GM18870 (cell line): Measurements from ENCODE around the gene NPY1R.

Experiments
- ATAC-seq: cut with Tn5 transposase; IDR thresholded peaks from one replicate; pipeline ENCODE4 v1.9.1; 2021; ENCODE audit warnings: moderate library complexity; ENCODE audit not compliant: unreplicated experiment

Gene NPY1R

DNA sequence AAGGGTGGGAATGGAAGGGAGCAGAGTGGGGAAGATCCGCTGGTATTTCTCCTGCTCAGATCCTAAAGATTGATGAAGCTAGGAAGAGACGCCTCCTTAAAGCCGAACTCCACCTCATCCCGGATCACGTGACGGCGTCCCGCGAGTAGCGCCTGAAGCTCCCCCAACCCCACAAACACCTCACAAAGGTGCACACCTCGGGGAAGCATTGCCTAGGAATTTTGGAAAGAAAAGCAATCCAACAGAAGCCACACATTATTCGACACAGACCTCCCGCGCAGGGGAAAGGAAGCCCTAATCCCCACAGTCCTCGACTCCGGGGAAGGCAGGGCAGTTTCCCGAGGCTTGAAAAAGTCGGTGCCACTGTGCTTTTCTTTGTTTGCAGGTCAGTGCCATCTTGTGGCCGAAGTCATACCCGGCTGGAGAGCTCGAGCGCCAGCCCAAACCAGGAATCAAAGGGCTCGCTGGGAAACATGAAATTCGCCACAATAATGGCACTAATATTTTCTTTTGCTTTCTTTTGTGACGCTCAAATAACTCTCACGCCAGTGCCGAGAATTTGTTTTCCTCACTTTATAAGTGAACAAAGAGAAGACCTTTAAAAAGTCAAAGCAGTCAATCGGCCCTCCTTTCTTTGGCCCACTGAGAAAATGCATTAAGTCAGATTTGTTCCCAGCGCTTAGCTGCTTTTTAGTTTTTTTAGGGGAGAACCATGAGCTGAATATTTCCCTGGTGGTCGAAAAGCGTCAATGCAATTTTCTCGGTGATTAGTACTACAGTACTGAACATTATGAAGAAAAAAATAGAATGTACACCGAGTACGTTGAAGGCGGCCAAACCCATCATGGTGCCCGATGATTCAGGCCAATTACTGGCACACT, at the start of gene NPY1R:
NPY1R (minus strand) TSS at position 71 of the 881 bp plus-strand sequence. CDS start 6,042 bp downstream, outside the sequence.
- peak; percentile 79 for ATAC-seq

DNA sequence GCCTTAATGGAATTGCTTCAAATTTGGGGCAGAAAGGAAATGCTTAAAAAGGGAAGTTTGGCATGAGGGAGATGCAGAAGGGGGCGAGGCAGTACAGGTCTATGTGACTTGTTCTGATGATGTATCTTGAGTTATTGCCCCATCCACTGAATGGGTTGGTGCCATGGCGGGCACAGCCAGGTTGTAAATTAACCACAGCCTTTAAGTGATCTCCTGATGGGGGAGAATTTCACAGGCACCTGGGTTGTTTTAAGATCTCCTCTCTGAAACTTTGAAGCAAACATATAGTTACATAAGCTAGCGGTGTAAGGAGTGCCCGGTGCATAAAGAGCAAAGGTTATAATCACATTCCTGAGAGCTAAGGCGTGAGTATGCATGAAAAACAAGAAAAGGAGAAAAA, 48.3 kb upstream of the NPY1R start:
- ATAC-seq = no peak

GRCh38 chr4:163378661-163379060, 46.3 kb upstream of the NPY1R start:
- no peak for ATAC-seq

DNA sequence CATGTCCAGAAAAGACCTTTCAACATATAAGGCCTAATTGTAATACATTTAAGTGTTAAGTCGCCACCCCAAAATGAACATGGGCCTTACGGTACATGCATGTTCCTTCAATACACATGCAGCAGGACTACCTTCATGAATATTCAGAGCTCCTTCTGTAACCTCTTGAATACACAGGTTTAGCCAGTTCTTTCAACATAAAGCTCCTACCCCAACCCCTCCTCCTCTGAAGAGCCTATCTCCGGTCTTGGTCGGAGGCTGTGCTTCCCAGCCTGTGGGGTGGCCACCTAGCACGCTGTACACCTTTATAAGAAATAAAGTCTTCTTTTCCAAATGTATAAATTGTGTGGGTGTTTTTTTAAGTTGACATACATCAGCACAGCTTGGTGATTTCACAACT, 39.6 kb upstream of the NPY1R start:
- no peak for ATAC-seq

- no peak for ATAC-seq
Observed at GRCh38 chr4:163367651-163368050, 35.3 kb upstream of the NPY1R start.

GRCh38 chr4:163356104-163356503, 23.7 kb upstream of the NPY1R start:
- no peak for ATAC-seq

DNA sequence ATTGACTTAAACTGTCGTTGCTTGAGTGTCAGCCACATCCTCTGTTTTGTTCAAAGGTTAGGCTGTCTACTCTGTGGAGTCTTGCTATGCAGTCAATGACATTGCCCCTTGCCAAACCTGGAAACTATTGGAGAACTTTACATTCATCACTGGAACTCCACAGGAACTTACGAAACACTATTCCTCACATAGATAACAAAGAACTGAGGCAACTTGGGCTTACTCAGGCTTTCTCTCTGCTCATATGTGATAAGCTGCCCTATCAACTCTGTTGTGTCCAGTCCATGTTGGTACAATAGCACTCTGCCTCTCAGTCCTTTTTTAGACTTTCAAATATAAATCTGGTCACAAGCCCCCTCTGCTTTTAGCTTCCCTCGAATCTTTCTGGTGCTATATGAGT, 20.7 kb upstream of the NPY1R start:
- ATAC-seq = no peak

GRCh38 chr4:163350672-163351071, 18.3 kb upstream of the NPY1R start:
- no peak for ATAC-seq

DNA sequence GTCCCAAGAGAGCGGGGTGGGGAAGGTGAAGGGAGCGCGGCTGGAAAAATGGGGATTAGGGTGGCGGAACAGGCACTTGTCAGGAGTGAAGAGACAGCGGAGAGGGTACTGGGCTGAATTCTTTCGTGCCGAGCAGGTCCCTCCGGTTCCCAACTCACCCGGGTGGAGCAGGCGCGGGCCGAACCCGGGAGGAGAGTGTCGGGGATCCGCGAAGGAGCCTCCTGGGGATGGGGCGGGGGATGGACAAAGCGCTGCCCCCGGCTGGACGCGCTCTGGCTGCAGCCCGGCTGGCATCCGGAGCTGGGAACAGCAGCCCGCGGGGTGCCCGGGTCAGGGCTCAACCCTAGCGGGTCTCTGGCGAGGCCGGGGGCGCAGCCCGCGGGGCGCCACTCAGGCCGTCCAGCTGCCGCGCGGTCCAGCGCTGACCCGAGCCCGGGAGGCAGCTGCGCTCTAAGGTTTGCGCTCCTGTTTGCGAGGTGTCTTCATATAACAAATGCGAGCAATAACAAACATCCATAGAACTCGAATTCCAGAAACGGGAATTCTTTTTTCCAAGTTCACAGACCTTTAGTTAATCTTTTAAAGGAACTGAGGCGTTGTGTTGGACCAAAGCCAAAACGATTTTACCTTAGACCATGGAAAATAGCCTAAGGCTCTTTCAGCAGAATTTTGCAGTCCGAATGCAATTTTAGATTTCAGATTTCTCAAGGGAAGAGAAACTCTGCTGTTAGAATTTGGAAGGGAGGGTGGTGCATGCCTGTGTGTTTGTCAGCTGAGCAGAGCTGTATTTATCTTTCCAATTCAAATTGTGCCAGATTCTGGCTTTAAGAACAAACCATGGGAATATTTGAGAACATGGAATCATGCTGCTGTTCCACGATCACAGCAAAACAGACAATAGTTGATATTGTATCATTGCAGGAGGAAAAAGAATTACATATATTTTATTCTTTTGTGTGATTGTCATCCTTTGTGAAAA, 12.0 kb upstream of the NPY1R start:
- no peak for ATAC-seq

DNA sequence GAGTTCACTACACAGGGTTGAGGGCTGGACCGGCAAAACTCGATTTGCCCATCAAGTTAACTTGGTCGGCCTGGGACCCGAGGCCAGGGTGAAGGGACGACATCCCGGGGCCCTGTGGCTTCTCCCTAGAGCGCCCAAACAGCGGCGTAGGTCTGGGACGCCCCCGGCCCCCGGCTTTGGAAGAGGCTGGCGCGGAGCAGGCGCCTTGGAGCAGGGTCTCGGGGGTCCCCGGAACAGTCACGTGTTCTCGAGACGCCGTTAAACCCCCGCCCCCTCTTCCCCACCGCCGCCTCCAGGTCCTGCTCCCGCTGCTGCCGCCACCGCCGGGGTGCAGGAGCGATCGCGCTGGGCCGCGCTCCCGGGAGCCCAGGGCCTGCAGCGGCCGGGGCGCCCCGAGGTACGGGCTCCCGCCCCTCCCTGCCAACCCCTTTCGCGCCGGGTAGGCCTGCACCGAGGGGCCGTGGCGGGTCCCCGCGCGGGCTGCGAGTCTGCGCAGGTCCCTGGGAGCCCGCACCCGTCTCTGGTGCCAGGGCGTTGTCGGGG, 11.3 kb upstream of the NPY1R start, which contains the start of gene NPY5R:
NPY5R (plus strand) TSS at position 289 of the 543 bp plus-strand sequence. CDS start 6,382 bp downstream, outside the sequence.
- ATAC-seq = no peak

DNA sequence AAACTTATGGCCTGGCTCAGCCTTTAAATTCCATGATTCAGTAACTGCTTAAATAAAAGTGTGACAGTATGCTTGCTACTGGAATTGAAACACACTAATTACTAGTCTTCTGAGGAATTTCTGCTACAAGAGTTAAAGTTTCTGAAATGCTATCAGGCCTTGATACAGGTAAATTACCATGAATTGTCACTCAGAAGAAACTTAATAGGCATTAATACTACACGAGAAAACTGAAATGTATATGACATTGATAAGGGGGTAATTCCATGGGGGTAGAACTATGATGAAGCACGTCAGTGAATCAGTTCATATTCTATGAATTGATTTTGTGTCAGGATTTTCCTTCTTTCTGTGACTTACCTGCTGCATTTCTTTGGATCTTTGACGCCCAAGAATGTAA, 3.0 kb upstream of the NPY1R start:
- ATAC-seq = no peak

GRCh38 chr4:163331629-163332376, 593 bp downstream of the NPY1R start:
- ATAC-seq = no peak

DNA sequence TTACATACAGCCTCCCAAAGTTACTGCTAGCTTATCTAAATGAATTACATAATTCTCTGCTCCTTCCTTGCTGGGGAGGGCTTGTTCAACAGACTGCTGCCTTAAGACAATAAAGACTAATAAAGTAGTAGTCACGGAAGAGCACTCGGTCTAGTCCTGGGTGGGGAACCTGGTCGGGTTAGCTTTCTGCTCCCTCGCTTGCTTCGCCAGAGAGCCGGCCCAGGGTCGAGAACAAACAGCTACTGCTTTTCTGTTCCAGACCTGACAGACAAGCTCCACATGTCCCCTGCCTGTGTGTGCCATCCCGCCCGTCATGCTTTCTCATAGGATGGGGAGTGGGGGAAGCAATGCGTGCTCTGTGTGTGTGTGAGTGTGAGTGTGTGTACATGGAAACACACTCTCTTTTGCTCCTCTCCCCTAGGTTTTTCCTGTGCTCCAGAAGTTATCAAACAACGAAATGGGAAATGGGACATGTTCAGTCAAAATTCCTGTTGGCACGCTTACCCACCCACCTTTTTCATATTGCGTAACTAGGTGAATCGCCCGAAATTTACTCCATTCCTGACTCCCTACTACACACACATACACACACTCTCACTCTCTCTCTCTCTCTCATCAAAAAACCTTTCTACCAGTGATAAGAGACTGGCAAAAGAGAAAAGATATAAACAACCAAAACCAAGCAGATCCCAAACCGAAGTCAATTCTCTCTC, 1.3 kb downstream of the NPY1R start:
- ATAC-seq = no peak

DNA sequence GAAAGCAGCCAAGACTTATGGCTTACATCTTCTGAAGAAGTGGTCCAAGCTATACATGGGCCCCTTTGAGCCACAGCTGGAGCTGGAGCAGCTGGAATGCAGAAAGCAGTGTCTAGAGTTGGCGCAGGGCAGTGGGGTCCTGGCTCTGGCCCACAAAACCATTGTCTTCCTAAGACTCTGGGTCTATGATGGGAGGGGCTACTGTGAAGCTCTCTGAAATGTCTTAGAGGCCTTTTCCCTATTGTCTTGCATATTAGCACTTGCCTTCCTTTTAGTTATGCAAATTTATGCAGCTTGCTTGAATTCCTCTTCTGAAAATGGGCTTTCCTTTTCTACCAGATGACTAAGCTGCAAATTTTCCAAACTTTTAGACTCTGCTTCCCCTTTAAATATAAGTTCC, 15.3 kb downstream of the NPY1R start:
- ATAC-seq = no peak

DNA sequence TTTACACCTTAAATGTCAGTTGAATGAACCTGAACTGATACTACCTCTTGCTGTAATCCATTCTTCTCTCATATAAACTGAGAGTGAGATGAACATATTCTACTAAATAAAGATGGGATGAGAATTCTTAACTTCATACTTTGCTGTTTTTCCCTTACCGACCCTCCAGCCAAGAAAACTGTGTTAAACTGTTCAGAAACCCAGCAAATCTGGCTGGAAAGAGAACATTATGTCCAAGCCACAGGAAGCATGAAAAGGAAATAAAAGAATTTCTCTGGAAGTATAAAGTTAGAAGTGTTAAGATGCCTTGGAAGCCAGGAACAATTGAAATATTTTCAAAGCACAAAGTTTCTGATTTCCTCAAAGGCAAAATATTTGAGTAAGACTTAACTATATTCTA, 22.9 kb downstream of the NPY1R start:
- no peak for ATAC-seq

DNA sequence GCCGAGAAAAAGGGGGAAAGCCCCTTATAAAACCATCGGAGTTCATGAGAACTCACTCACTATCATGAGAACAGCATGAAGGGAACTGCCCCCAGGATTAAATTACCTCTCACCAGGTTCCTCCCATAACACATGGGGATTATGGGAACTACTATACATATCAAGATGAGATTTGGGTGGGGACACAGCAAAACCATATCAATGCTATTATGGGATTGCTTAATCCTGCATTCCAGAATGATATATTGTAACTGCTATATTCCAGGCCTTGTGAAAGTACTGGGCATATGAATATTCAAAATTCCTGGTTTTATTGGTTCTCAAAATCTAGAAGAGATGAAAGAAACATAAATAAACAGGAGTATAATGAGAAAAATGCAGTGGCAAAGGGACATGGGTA, 29.3 kb downstream of the NPY1R start:
- no peak for ATAC-seq

- no peak for ATAC-seq
Observed at GRCh38 chr4:163300445-163300844, 32.0 kb downstream of the NPY1R start.

DNA sequence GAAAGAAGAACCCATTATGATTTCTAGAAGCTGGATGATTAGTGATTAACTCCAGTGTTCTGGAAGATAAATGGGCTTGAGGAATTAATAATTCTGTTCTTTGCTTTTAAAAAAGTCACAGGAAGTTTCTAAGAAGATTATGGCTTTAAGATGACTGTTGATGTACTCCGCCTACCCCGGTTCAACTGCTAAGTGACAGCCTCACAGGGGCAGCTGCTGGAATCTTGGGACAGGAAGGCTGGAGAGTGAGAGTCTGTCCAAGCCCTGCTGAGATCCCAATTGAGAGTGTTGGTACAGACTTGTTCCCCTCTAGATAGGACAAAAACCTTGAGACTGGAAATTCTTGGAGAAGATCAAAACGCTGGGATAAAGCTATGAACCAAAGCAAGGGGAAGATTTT, 37.3 kb downstream of the NPY1R start:
- ATAC-seq = no peak

GRCh38 chr4:163284304-163284703, 48.1 kb downstream of the NPY1R start:
- ATAC-seq = no peak
